H9 (cell line): Measurements from ENCODE around the gene KRT71. TPM values are rescaled to one million over a fixed set of nuclear protein-coding genes. Genes with fewer than 3 reads are reported as not detected.
A peak's percentile ranks its signal among the peaks of the same experiment; 100 is the strongest.

Source experiments
- DNase-seq: peaks from one replicate; pipeline ENCODE4 v3.0.0-alpha.2; 2017
- H2AFZ ChIP-seq: one replicate; pipeline ENCODE4 v1.6.1; 2013; ENCODE audit warnings: mild to moderate bottlenecking, low read length, control low read depth, moderate library complexity
- H2AK5ac ChIP-seq: 2 replicates; pipeline ENCODE4 v1.6.1; 2013; ENCODE audit warnings: low read length, control low read depth, mixed read lengths; ENCODE audit not compliant: insufficient read length
- H2BK120ac ChIP-seq: one replicate; pipeline ENCODE4 v1.6.1; 2013; ENCODE audit warnings: low read depth, mild to moderate bottlenecking, low read length, control low read depth, inconsistent platforms; ENCODE audit not compliant: poor library complexity, severe bottlenecking
- H2BK12ac ChIP-seq: 2 replicates; pipeline ENCODE4 v1.6.1; 2013; ENCODE audit warnings: low read length, control low read depth, mixed read lengths, low read depth; ENCODE audit not compliant: insufficient read length
- H2BK15ac ChIP-seq: 2 replicates; pipeline ENCODE4 v1.6.1; 2013; ENCODE audit warnings: low read depth, low read length, control low read depth
- H2BK20ac ChIP-seq: one replicate; pipeline ENCODE4 v1.6.1; 2013; ENCODE audit warnings: low read depth, mild to moderate bottlenecking, low read length, control low read depth, inconsistent platforms; ENCODE audit not compliant: poor library complexity, severe bottlenecking
- H2BK5ac ChIP-seq: 2 replicates; pipeline ENCODE4 v1.6.1; 2013; ENCODE audit warnings: low read length, control low read depth, mixed read lengths; ENCODE audit not compliant: insufficient read length
- H3K14ac ChIP-seq: 2 replicates; pipeline ENCODE4 v1.6.1; 2013; ENCODE audit warnings: low read length, control low read depth; ENCODE audit not compliant: insufficient read depth
- H3K18ac ChIP-seq: 2 replicates; pipeline ENCODE4 v1.6.1; 2013; ENCODE audit warnings: low read depth, mild to moderate bottlenecking, mixed read lengths, low read length, control low read depth; ENCODE audit not compliant: insufficient read length
- H3K23ac ChIP-seq: 2 replicates; pipeline ENCODE4 v1.6.1; 2013; ENCODE audit warnings: low read length, control low read depth, mixed read lengths, low read depth; ENCODE audit not compliant: insufficient read length
- H3K23me2 ChIP-seq: 2 replicates; pipeline ENCODE4 v1.6.1; 2013; ENCODE audit warnings: low read depth, mild to moderate bottlenecking, mixed read lengths, low read length, control low read depth; ENCODE audit not compliant: insufficient read length, poor library complexity, severe bottlenecking
- H3K27ac ChIP-seq: 2 replicates; pipeline ENCODE4 v1.5.1; 2013; ENCODE audit warnings: low read length, control low read depth, mixed read lengths, low read depth; ENCODE audit not compliant: insufficient read length
- H3K27me3 ChIP-seq: 2 replicates; pipeline ENCODE4 v1.6.1; 2013; ENCODE audit warnings: low read length, control low read depth, inconsistent platforms; ENCODE audit not compliant: insufficient read depth
- H3K4ac ChIP-seq: 2 replicates; pipeline ENCODE4 v1.6.1; 2013; ENCODE audit warnings: low read depth, mild to moderate bottlenecking, control low read depth, inconsistent platforms, low read length, moderate library complexity
- H3K4me1 ChIP-seq: 2 replicates; pipeline ENCODE4 v1.6.1; 2013; ENCODE audit warnings: low read length, control low read depth, inconsistent platforms; ENCODE audit not compliant: insufficient read depth
- H3K4me2 ChIP-seq: 2 replicates; pipeline ENCODE4 v1.6.1; 2013; ENCODE audit warnings: low read length, control low read depth, mixed read lengths; ENCODE audit not compliant: insufficient read length, insufficient read depth
- H3K56ac ChIP-seq: 2 replicates; pipeline ENCODE4 v1.6.1; 2013; ENCODE audit warnings: low read depth, mild to moderate bottlenecking, mixed read lengths, low read length, control low read depth; ENCODE audit not compliant: insufficient read length
- H3K79me1 ChIP-seq: 2 replicates; pipeline ENCODE4 v1.6.1; 2013; ENCODE audit warnings: low read depth, mild to moderate bottlenecking, moderate library complexity, low read length, control low read depth, inconsistent platforms; ENCODE audit not compliant: insufficient read depth, poor library complexity, severe bottlenecking
- H3K79me2 ChIP-seq: 2 replicates; pipeline ENCODE4 v1.6.1; 2013; ENCODE audit warnings: low read length, control low read depth, inconsistent platforms; ENCODE audit not compliant: insufficient read depth
- H3K9ac ChIP-seq: 2 replicates; pipeline ENCODE4 v1.6.1; 2013; ENCODE audit warnings: low read length, control low read depth, mixed read lengths; ENCODE audit not compliant: insufficient read length; ENCODE audit errors: extremely low read depth
- H3K9me3 ChIP-seq: one replicate; pipeline ENCODE4 v1.6.1; 2013; ENCODE audit warnings: low read depth, low read length, inconsistent platforms; ENCODE audit not compliant: control insufficient read depth
- H3T11ph ChIP-seq: one replicate; pipeline ENCODE4 v1.6.1; 2013; ENCODE audit warnings: mild to moderate bottlenecking, low read length, control low read depth, inconsistent platforms
- H4K20me1 ChIP-seq: one replicate; pipeline ENCODE4 v1.6.1; 2013; ENCODE audit not compliant: control insufficient read depth, insufficient read length, insufficient read depth
- H4K5ac ChIP-seq: 2 replicates; pipeline ENCODE4 v1.6.1; 2013; ENCODE audit warnings: low read depth, mild to moderate bottlenecking, mixed read lengths, low read length, control low read depth; ENCODE audit not compliant: insufficient read length
- H4K8ac ChIP-seq: replicated peaks from 2 replicates; pipeline ENCODE4 v1.6.1; 2013; ENCODE audit warnings: low read length, control low read depth, mixed read lengths, low read depth; ENCODE audit not compliant: insufficient read length
- H4K91ac ChIP-seq: 2 replicates; pipeline ENCODE4 v1.6.1; 2013; ENCODE audit warnings: low read depth, mild to moderate bottlenecking, moderate library complexity, mixed read lengths, low read length, control low read depth; ENCODE audit not compliant: insufficient read length
- H3K27ac Mint-ChIP-seq, 3 experiments: 2 replicates in 2 of 3; 3 replicates in 1 of 3; pipeline ENCODE4 v1.8.0; 2020 to 2021; ENCODE audit warnings: mixed read lengths in 3 of 3, mild to moderate bottlenecking in 1 of 3, moderate library complexity in 1 of 3
- H3K27me3 Mint-ChIP-seq: 2 replicates; pipeline ENCODE4 v1.8.0; 2021; ENCODE audit warnings: low read depth, mild to moderate bottlenecking, moderate library complexity, mixed read lengths
- H3K36me3 Mint-ChIP-seq, 3 experiments: 2 replicates in 2 of 3; 3 replicates in 1 of 3; pipeline ENCODE4 v1.8.0; 2020 to 2021; ENCODE audit warnings: low read depth in 3 of 3, mixed read lengths in 3 of 3; ENCODE audit not compliant: insufficient read depth in 1 of 3
- H3K4me1 Mint-ChIP-seq, 2 experiments: 2 replicates each; pipeline ENCODE4 v1.8.0; 2020; ENCODE audit warnings: mixed read lengths in 2 of 2
- H3K4me3 Mint-ChIP-seq, 2 experiments: 2 replicates in 1 of 2; 3 replicates in 1 of 2; pipeline ENCODE4 v1.8.0; 2020 to 2021; ENCODE audit warnings: mild to moderate bottlenecking in 2 of 2, mixed read lengths in 2 of 2, moderate library complexity in 1 of 2
- H3K9me3 Mint-ChIP-seq, 2 experiments: 2 replicates in 1 of 2; 3 replicates in 1 of 2; pipeline ENCODE4 v1.8.0; 2020; ENCODE audit warnings: mild to moderate bottlenecking in 2 of 2, mixed read lengths in 2 of 2, moderate library complexity in 1 of 2
- WGBS: extraction: QIAGEN DNeasy Blood & Tissue Kit; methylation state at CpG from one replicate; pipeline ENCODE4 v1.1.7; 2013; ENCODE audit warnings: missing lambda C conversion rate, low lambda C conversion rate, mixed read lengths; ENCODE audit not compliant: insufficient read length; ENCODE audit errors: extremely low coverage; 5-methylcytosine and 5-hydroxymethylcytosine counted together
- total RNA-seq: library from RNA; stranded (reverse); gene quantifications from 2 replicates; pipeline ENCODE4 v1.2.1, GENCODE V29; 2021
- TF ChIP-seq, protein P1 (sequence below): fragments of 200-600 bp; sonication (generic); conservative IDR thresholded peaks from 3 replicates; pipeline ENCODE4 v1.8.0; 2021; ENCODE audit warnings: antibody characterized with exemption, mild to moderate bottlenecking

KRT71 gene
- total RNA-seq, 1 experiment from 2014 or later, result not detected

DNA sequence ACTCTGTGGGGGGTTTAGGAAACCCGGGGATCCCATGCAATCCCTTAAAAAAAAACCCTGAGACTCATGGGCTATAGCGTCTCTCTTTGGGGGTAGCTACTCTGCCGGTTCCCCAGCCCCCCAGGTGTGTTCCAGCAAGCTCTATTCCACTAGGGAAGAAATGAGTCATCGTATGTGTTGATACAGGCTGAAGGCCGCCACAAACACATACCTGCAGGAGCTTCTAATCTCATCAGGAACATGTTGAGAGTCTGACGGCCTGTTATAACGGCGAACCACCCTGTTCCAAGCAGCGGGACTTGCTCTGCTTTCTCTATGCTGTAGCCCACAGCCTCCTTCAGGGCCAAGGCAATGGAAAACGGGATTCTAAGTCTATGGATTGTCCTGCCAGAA lies 31.8 kb downstream of the KRT71 start:
- Mint-ChIP-seq H3K27me3 (peaks cover 3% of the 10 kb centered on the region), H3K9me3 (no peaks in the 10 kb centered on the region; a peak in 1 of 5 replicates), H3K36me3 (no peaks in the 10 kb centered on the region), H3K27ac (peak overlapping the region in 1 of 3 experiments; percentile 55; a peak in 2 of 7 replicates), H3K4me1 (peaks cover 15 to 20% of the 10 kb centered on the region in 2 experiments), H3K4me3 (no peak overlapping the region)
- Histone ChIP-seq H3K27ac (no peak overlapping the region), H2AFZ (no peak overlapping the region), H4K91ac (no peak overlapping the region), H2BK5ac (no peak overlapping the region), H3K79me1 (no peaks in the 10 kb centered on the region), H3K79me2 (no peaks in the 10 kb centered on the region), H3K23ac (no peak overlapping the region), H3K9me3 (no peaks in the 10 kb centered on the region), H4K8ac (no peak overlapping the region), H3K18ac (no peak overlapping the region), H3K56ac (no peak overlapping the region), H4K5ac (no peak overlapping the region), H3K4me1 (no peaks in the 10 kb centered on the region), H2BK15ac (no peak overlapping the region), H3T11ph (no peak overlapping the region), H4K20me1 (no peaks in the 10 kb centered on the region), H2AK5ac (no peak overlapping the region), H3K23me2 (no peaks in the 10 kb centered on the region), H3K4me2 (no peak overlapping the region), H3K27me3 (no peaks in the 10 kb centered on the region), H2BK120ac (no peak overlapping the region), H3K14ac (no peak overlapping the region), H2BK20ac (no peak overlapping the region), H2BK12ac (no peak overlapping the region), H3K4ac (no peak overlapping the region), H3K9ac (no peak overlapping the region)
- TF ChIP-seq, protein P1, sequence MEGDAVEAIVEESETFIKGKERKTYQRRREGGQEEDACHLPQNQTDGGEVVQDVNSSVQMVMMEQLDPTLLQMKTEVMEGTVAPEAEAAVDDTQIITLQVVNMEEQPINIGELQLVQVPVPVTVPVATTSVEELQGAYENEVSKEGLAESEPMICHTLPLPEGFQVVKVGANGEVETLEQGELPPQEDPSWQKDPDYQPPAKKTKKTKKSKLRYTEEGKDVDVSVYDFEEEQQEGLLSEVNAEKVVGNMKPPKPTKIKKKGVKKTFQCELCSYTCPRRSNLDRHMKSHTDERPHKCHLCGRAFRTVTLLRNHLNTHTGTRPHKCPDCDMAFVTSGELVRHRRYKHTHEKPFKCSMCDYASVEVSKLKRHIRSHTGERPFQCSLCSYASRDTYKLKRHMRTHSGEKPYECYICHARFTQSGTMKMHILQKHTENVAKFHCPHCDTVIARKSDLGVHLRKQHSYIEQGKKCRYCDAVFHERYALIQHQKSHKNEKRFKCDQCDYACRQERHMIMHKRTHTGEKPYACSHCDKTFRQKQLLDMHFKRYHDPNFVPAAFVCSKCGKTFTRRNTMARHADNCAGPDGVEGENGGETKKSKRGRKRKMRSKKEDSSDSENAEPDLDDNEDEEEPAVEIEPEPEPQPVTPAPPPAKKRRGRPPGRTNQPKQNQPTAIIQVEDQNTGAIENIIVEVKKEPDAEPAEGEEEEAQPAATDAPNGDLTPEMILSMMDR, result no peak
- peak; percentile 29 for DNase-seq
- no CpG with 5 or more reads among the region's 10 CpGs for WGBS
